Esophagus muscularis mucosa (tissue), 3 donors: ENCODE results near the gene HIBCH.

Source experiments
- CTCF ChIP-seq, 3 experiments: fragments of 200-600 bp in 2 of 3; fragments of 450-650 bp in 1 of 3; sonication (generic) in 2 of 3; IDR thresholded peaks; one replicate each; pipeline ENCODE4 v1.5.1; 2017 to 2019; ENCODE audit warnings: antibody characterized with exemption in 3 of 3, mild to moderate bottlenecking in 2 of 3, moderate library complexity in 1 of 3
- POLR2A ChIP-seq: fragments of 450-650 bp; IDR thresholded peaks from one replicate; pipeline ENCODE4 v1.6.1; 2017; ENCODE audit warnings: antibody characterized with exemption, moderate library complexity, mild to moderate bottlenecking, low read depth

GRCh38 chr2:190342611-190343010 lies 23.0 kb upstream of the HIBCH start:
- TF ChIP-seq CTCF (IDR thresholded peaks at IDR 0.05) (no peak), POLR2A (no peak)
